ENCODE results near the gene C9orf78.

Gene C9orf78, protein sequence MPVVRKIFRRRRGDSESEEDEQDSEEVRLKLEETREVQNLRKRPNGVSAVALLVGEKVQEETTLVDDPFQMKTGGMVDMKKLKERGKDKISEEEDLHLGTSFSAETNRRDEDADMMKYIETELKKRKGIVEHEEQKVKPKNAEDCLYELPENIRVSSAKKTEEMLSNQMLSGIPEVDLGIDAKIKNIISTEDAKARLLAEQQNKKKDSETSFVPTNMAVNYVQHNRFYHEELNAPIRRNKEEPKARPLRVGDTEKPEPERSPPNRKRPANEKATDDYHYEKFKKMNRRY

DNA sequence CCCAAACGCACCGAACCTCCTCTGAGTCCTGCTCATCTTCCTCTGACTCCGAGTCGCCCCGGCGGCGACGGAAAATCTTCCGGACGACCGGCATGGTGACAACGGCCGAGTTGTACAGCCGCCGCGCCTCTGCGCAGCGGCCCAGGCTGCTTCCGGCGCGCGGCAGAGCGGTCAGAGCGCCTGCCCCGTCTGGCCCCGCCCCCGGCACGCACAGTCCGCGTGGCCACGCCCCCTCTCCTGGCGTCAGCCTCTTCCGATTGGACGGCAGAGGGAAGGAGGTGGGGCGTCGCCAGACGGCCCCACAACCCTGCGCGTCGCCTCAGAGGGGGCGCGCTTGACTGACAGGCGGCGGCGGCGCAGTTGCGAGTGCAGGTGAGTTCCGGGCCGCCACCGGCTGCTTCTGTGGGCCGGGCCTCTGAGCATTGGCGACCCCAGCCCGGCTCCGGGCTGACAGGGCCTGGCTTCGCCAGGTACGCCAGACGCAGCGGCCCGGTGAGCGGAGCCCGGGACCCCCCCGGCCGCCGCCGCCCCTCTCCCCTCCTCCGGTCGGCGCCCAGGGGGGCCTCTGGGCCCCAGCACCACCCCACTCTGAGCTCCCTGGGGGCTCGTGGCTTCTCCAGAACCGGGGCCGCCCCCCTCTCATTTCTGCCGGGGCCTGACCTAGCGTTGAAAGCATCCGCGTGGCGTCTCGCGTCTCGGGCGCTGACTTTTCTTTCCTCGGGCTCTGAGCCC lies at the start of gene C9orf78, which contains the start of gene USP20:
C9orf78 (minus strand) TSS at position 148 of the 732 bp plus-strand sequence; CDS start at position 94, 54 bp downstream.
USP20 (plus strand) TSS at position 331 of the 732 bp plus-strand sequence. CDS start 17,098 bp downstream, outside the sequence.
- DNase-seq (ENCODE audit: low read depth): peak; percentile 100
- peak within 1 kb of the TSS; percentile 94 for H3K4me3 ChIP-seq (ENCODE audit: low read length)
- no peaks in the 10 kb centered on the region for H3K9me3 ChIP-seq (ENCODE audit: control insufficient read depth, low read length)
- peaks cover 28% of the 10 kb centered on the region for H3K36me3 ChIP-seq (ENCODE audit: control insufficient read depth, insufficient read depth, low read length, severe bottlenecking)
- peak within 1 kb of the TSS; percentile 91 for H3K9ac ChIP-seq (ENCODE audit: low read length)
- peaks cover 30% of the 10 kb centered on the region for H3K4me1 ChIP-seq (ENCODE audit: control insufficient read depth, insufficient read depth, low read length)
- no peaks in the 10 kb centered on the region for H3K27me3 ChIP-seq (replicated peaks; ENCODE audit: control insufficient read depth, insufficient read depth, low read length)

DNA sequence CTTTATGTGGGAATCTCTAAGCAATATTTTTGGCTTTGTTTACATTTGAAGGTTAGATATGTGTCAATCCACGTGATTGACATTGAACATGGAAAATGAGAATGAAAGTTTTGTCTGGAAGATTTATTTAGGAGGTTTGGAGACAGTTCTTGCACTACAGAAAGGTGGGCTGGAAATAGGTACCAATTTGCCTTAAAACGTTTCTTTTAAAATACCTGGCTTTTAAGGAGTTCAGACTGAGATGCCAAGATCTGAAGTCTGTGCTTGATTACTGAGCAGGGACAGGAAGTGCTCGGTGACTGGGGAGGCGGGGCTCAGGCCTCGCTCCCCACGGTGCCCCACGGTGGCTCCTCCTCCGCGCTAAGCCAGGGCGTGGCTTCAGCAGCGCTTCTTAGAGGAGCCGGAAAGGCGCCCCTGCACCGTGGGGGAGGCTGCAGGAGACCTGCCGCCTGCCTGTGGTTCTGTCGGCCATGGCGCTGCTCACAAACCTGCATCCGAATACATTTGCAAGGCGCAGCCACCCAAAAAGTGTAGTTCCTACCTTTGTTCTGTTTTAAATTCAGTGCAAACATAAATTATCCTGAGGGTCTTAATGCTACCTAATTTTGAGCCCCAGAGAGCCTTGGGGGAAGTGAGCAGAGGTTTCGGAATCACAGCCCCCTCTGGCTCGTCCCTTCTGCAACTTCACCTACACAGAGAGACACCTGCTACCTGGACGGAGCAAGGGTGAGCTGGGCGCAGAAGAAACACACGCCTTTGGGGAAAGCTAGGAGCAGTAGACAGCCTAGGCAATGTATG lies 49.3 kb upstream of the C9orf78 start:
- Histone ChIP-seq H3K27me3 (replicated peaks; ENCODE audit: control insufficient read depth, insufficient read depth, low read length) (no peaks in the 10 kb centered on the region), H3K36me3 (ENCODE audit: control insufficient read depth, insufficient read depth, low read length, severe bottlenecking) (peaks cover 23% of the 10 kb centered on the region), H3K4me3 (ENCODE audit: low read length) (peak overlapping the region; percentile 73), H3K4me1 (ENCODE audit: control insufficient read depth, insufficient read depth, low read length) (peaks cover 21% of the 10 kb centered on the region), H3K9me3 (ENCODE audit: control insufficient read depth, low read length) (no peaks in the 10 kb centered on the region), H3K9ac (ENCODE audit: low read length) (peak overlapping the region; percentile 75)
- peak; percentile 94 for DNase-seq (ENCODE audit: low read depth)

- Histone ChIP-seq H3K4me3 (ENCODE audit: low read length) (no peak overlapping the region), H3K36me3 (ENCODE audit: control insufficient read depth, insufficient read depth, low read length, severe bottlenecking) (peaks cover 22% of the 10 kb centered on the region), H3K9ac (ENCODE audit: low read length) (no peak overlapping the region)
These were observed 46.7 kb upstream of the C9orf78 start for GRCh38 chr9:129881547-129882324.

GRCh38 chr9:129880654-129881546 lies 45.8 kb upstream of the C9orf78 start:
- H3K9me3 ChIP-seq (ENCODE audit: control insufficient read depth, low read length): no peaks in the 10 kb centered on the region
- no peaks in the 10 kb centered on the region for H3K27me3 ChIP-seq (replicated peaks; ENCODE audit: control insufficient read depth, insufficient read depth, low read length)
- no peak overlapping the region for H3K4me3 ChIP-seq (ENCODE audit: low read length)
- peaks cover 18% of the 10 kb centered on the region for H3K4me1 ChIP-seq (ENCODE audit: control insufficient read depth, insufficient read depth, low read length)
- peaks cover 23% of the 10 kb centered on the region for H3K36me3 ChIP-seq (ENCODE audit: control insufficient read depth, insufficient read depth, low read length, severe bottlenecking)
- H3K9ac ChIP-seq (ENCODE audit: low read length): no peak overlapping the region
- no peak for DNase-seq (ENCODE audit: low read depth)

More at GRCh38 chr9:129881547-129882324, 46.7 kb upstream of the C9orf78 start:
- H3K27me3 ChIP-seq (replicated peaks; ENCODE audit: control insufficient read depth, insufficient read depth, low read length): no peaks in the 10 kb centered on the region
- no peaks in the 10 kb centered on the region for H3K9me3 ChIP-seq (ENCODE audit: control insufficient read depth, low read length)
- H3K4me1 ChIP-seq (ENCODE audit: control insufficient read depth, insufficient read depth, low read length): peaks cover 21% of the 10 kb centered on the region
- DNase-seq (ENCODE audit: low read depth): no peak

DNA sequence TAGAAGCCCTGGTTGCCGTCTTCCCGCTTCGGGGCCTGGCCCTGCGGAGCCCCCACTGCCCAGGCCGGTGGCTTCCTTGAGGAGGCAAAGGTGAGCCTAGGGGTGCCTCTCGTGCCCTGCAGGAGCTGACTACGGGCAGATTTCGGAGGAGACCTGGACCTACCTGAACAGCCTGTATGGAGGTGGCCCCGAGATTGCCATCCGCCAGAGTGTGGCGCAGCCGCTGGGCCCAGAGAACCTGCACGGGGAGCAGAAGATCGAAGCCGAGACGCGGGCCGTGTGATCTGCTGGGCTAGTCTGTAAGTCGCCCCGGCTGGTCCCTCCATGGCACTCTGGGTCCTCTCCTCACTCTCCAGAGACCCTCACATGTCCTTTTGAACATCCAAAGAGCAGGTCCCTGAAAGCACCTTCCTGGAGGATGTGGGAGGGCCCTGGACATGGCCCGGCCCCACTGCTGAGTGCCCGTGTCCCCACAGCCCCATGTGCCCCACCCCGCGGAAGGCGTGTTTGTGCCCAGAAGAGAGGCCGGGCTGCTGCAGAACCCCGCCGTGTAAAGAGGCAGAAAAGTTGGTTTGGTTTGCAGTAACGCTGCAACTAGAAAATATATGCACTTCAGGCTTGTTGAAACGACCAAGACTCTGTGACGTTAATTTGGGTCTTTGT lies 45.0 kb upstream of the C9orf78 start:
- Histone ChIP-seq H3K4me1 (ENCODE audit: control insufficient read depth, insufficient read depth, low read length) (peaks cover 13% of the 10 kb centered on the region), H3K9ac (ENCODE audit: low read length) (no peak overlapping the region), H3K9me3 (ENCODE audit: control insufficient read depth, low read length) (no peaks in the 10 kb centered on the region), H3K27me3 (replicated peaks; ENCODE audit: control insufficient read depth, insufficient read depth, low read length) (no peaks in the 10 kb centered on the region), H3K36me3 (ENCODE audit: control insufficient read depth, insufficient read depth, low read length, severe bottlenecking) (peaks cover 31% of the 10 kb centered on the region), H3K4me3 (ENCODE audit: low read length) (no peak overlapping the region)
- DNase-seq (ENCODE audit: low read depth): no peak

DNA sequence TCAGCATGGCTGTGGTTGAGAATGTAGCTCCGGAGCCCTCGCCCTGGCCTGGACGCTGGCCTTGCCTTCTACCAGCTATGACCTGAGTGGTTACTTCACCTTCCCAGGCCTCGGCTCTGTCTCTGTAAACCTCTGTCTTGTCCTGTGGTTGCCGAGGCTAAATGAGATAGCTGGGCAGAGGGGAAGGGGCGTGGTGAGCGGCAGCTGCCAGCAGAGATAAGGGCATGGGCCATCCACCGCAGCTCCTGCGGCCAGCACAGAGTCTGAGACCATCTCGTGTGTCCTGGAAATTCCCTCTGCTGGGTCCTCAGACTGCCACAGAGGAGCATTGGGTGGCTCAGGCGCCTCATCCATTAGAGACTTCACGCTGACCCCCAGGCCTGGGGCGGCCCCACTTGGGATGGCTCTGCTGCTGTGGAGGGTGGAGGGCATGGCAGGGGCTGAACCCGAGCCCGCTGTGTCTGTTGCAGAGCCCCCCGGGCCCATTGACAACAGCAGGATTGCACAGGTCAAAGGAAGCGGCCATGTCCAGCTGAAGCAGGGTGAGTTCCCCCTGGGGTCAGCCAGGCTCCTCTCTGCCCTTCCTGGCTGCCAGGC lies 44.1 kb upstream of the C9orf78 start:
- Histone ChIP-seq H3K9ac (ENCODE audit: low read length) (no peak overlapping the region), H3K9me3 (ENCODE audit: control insufficient read depth, low read length) (no peaks in the 10 kb centered on the region), H3K4me1 (ENCODE audit: control insufficient read depth, insufficient read depth, low read length) (peaks cover 4% of the 10 kb centered on the region), H3K36me3 (ENCODE audit: control insufficient read depth, insufficient read depth, low read length, severe bottlenecking) (peaks cover 40% of the 10 kb centered on the region), H3K27me3 (replicated peaks; ENCODE audit: control insufficient read depth, insufficient read depth, low read length) (no peaks in the 10 kb centered on the region), H3K4me3 (ENCODE audit: low read length) (no peak overlapping the region)
- no peak for DNase-seq (ENCODE audit: low read depth)

DNA sequence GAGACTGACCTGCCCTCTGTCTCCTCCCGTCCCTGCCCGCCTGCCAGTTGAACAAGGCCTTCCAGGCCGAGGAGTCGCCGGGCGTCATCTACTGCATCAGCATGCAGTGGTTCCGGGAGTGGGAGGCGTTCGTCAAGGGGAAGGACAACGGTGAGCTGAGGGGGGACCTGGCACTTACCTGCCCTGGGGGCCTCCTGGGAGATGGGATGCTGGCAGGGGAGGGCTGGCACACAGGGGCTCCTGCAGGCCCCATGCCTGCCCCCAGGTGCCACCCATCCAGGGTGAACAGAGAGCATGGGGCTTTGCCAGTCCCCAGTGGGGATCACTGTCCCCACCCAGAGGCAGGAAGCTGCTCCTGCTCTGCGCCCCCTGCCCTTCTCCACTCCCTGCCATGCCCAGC lies 43.2 kb upstream of the C9orf78 start:
- Histone ChIP-seq H3K4me1 (ENCODE audit: control insufficient read depth, insufficient read depth, low read length) (no peaks in the 10 kb centered on the region), H3K27me3 (replicated peaks; ENCODE audit: control insufficient read depth, insufficient read depth, low read length) (no peaks in the 10 kb centered on the region), H3K4me3 (ENCODE audit: low read length) (no peak overlapping the region), H3K9me3 (ENCODE audit: control insufficient read depth, low read length) (no peaks in the 10 kb centered on the region), H3K36me3 (ENCODE audit: control insufficient read depth, insufficient read depth, low read length, severe bottlenecking) (peaks cover 49% of the 10 kb centered on the region), H3K9ac (ENCODE audit: low read length) (no peak overlapping the region)
- DNase-seq (ENCODE audit: low read depth): no peak

- Histone ChIP-seq H3K27me3 (replicated peaks; ENCODE audit: control insufficient read depth, insufficient read depth, low read length) (no peaks in the 10 kb centered on the region), H3K4me1 (ENCODE audit: control insufficient read depth, insufficient read depth, low read length) (no peaks in the 10 kb centered on the region), H3K4me3 (ENCODE audit: low read length) (no peak overlapping the region), H3K36me3 (ENCODE audit: control insufficient read depth, insufficient read depth, low read length, severe bottlenecking) (peaks cover 46% of the 10 kb centered on the region), H3K9ac (ENCODE audit: low read length) (no peak overlapping the region), H3K9me3 (ENCODE audit: control insufficient read depth, low read length) (no peaks in the 10 kb centered on the region)
- no peak for DNase-seq (ENCODE audit: low read depth)
These were observed 41.7 kb upstream of the C9orf78 start for GRCh38 chr9:129876815-129877214.

DNA sequence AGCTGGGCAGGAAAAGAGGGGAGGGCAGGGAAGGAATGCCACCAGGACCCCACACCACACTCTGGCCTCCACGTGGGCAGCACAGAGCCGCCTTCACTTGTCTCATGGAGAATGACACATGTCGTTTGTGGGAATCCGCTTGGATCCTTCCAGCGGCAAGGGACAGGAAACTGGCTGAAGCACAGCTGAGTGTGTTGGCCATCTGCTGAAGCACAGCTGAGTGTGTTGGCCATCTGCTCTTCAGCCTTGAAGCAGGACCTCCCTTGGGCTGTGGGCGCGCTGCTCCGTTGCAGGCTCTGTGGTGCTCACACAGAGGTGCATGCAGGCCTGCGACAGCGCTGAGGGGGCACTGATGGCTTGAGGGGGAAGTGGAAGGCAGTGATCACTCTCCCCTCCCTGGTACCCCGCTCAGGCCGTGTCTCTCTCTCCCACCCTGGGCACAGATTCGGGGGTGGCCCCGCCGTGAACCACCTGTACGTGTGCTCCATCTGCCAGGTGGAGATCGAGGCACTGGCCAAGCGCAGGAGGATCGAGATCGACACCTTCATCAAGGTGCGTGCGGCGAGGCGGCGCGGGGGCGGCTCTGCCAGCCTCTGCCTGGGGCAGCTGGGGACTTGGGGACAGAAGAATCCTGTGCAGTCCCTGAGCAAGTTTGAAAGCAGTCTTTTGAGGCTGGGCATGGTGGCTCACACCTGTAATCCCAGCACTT lies 40.8 kb upstream of the C9orf78 start:
- DNase-seq (ENCODE audit: low read depth): no peak
- no peak overlapping the region for H3K4me3 ChIP-seq (ENCODE audit: low read length)

More for the DNA sequence above, 40.8 kb upstream of the C9orf78 start:
- Histone ChIP-seq H3K4me1 (ENCODE audit: control insufficient read depth, insufficient read depth, low read length) (no peaks in the 10 kb centered on the region), H3K36me3 (ENCODE audit: control insufficient read depth, insufficient read depth, low read length, severe bottlenecking) (peaks cover 43% of the 10 kb centered on the region), H3K27me3 (replicated peaks; ENCODE audit: control insufficient read depth, insufficient read depth, low read length) (no peaks in the 10 kb centered on the region), H3K9ac (ENCODE audit: low read length) (no peak overlapping the region), H3K9me3 (ENCODE audit: control insufficient read depth, low read length) (no peaks in the 10 kb centered on the region)

Measured in adipocyte (in vitro differentiated cells).